Measurements from ENCODE around the gene LAMA4.

- TF ChIP-seq, protein P1, sequence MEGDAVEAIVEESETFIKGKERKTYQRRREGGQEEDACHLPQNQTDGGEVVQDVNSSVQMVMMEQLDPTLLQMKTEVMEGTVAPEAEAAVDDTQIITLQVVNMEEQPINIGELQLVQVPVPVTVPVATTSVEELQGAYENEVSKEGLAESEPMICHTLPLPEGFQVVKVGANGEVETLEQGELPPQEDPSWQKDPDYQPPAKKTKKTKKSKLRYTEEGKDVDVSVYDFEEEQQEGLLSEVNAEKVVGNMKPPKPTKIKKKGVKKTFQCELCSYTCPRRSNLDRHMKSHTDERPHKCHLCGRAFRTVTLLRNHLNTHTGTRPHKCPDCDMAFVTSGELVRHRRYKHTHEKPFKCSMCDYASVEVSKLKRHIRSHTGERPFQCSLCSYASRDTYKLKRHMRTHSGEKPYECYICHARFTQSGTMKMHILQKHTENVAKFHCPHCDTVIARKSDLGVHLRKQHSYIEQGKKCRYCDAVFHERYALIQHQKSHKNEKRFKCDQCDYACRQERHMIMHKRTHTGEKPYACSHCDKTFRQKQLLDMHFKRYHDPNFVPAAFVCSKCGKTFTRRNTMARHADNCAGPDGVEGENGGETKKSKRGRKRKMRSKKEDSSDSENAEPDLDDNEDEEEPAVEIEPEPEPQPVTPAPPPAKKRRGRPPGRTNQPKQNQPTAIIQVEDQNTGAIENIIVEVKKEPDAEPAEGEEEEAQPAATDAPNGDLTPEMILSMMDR (IDR thresholded peaks at IDR 0.05), result no peak
- no peak for TF ChIP-seq POLR2A (IDR thresholded peaks at IDR 0.05)
These were observed 47.2 kb downstream of the LAMA4 start for GRCh38 chr6:112207131-112207530.
